Thyroid gland (tissue), 4 donors: ENCODE data around the gene ELAVL2. TPM values are rescaled to one million over a fixed set of nuclear protein-coding genes. Genes with fewer than 3 reads are reported as not detected.
A peak's percentile ranks its signal among the peaks of the same experiment; 100 is the strongest.

Source experiments
- DNase-seq, 2 donors: peaks; one replicate each; pipeline ENCODE4 v3.0.0-alpha.2; 2019
- H3K27ac ChIP-seq, 3 donors: fragments of 200-600 bp; sonication (generic); 1 replicate in 2 of 3; 2 replicates in 1 of 3; pipeline ENCODE4 v1.5.1; 2016 to 2019; ENCODE audit warnings: mild to moderate bottlenecking in 1 of 3, moderate library complexity in 1 of 3
- H3K27me3 ChIP-seq: fragments of 200-600 bp; sonication (generic); one replicate; pipeline ENCODE4 v1.5.1; 2019
- H3K36me3 ChIP-seq, 2 donors: fragments of 200-600 bp; sonication (generic); one replicate each; pipeline ENCODE4 v1.5.1; 2016 to 2019
- H3K4me1 ChIP-seq, 2 donors: fragments of 200-600 bp; sonication (generic); one replicate each; pipeline ENCODE4 v1.5.1; 2017 to 2019
- H3K4me3 ChIP-seq, 3 donors: fragments of 200-600 bp; sonication (generic); replicated peaks in 1 of 3; 1 replicate in 2 of 3; 2 replicates in 1 of 3; pipeline ENCODE4 v1.5.1; 2016; ENCODE audit warnings: mild to moderate bottlenecking in 1 of 3
- H3K9me3 ChIP-seq: fragments of 200-600 bp; sonication (generic); one replicate; pipeline ENCODE4 v1.5.1; 2017
- CTCF ChIP-seq, 6 experiments: fragments of 200-600 bp in 3 of 6; fragments of 450-650 bp in 3 of 6; sonication (generic) in 3 of 6; IDR thresholded peaks; one replicate each; pipeline ENCODE4 v1.5.1; 2016 to 2019; ENCODE audit warnings: antibody characterized with exemption in 6 of 6, mild to moderate bottlenecking in 2 of 6, inconsistent platforms in 1 of 6, moderate library complexity in 1 of 6
- POLR2A ChIP-seq, 2 donors: fragments of 450-650 bp; IDR thresholded peaks; one replicate each; pipeline ENCODE4 v1.6.1; 2017; ENCODE audit warnings: antibody characterized with exemption in 2 of 2, mild to moderate bottlenecking in 2 of 2, moderate library complexity in 1 of 2
- WGBS, 2 donors: methylation state at CpG; one replicate each; pipeline ENCODE4 v1.1.5; 2017; 5-methylcytosine and 5-hydroxymethylcytosine counted together
- intact Hi-C: fragments of 100-400 bp; cut with DNase I; formaldehyde crosslinking; loops from one replicate; pipeline ENCODE4 v1.15.1; 2023
- total RNA-seq, 4 donors: library from RNA; depleted of rRNA; stranded (reverse); fragments of >200 nt; gene quantifications; one replicate each; pipeline ENCODE4 v1.2.3, GENCODE V29; 2016

Gene ELAVL2
- total RNA-seq, 4 donors from 2014 or later, result 0.24 to 0.33 (median 0.27) TPM; not detected in 1

- DNase-seq, result peak; percentile 20 to 25
- TF ChIP-seq POLR2A (IDR thresholded peaks at IDR 0.05) (no peak), CTCF (IDR thresholded peaks at IDR 0.05) (no peak)
- Histone ChIP-seq H3K27me3 (peaks cover 28% of the 10 kb centered on the region), H3K27ac (no peak overlapping the region), H3K36me3 (no peaks in the 10 kb centered on the region), H3K9me3 (no peaks in the 10 kb centered on the region), H3K4me1 (peaks cover 7 to 22% of the 10 kb centered on the region in 2 donors), H3K4me3 (peak overlapping the region in 2 of 3 donors; percentile 22 to 35)
- intact Hi-C loops, result no loop called here
- 1 to 2% methylated on average over 8 to 12 of the region's 97 CpGs for WGBS, 2 donors
Observed at GRCh38 chr9:23821375-23822181, 4.5 kb downstream of the ELAVL2 start.

GRCh38 chr9:23820451-23821374 is 5.3 kb downstream of the ELAVL2 start:
- H3K36me3 ChIP-seq, result no peaks in the 10 kb centered on the region
- TF ChIP-seq POLR2A (IDR thresholded peaks at IDR 0.05) (no peak), CTCF (IDR thresholded peaks at IDR 0.05) (no peak)
- H3K27me3 ChIP-seq, result peaks cover 28% of the 10 kb centered on the region
- 7 to 8% methylated on average over 37 to 42 of the region's 80 CpGs for WGBS, 2 donors
- peaks cover 7 to 22% of the 10 kb centered on the region in 2 donors for H3K4me1 ChIP-seq
- H3K9me3 ChIP-seq, result no peaks in the 10 kb centered on the region
- peak in 1 of 2 donors; percentile 2 for DNase-seq
- intact Hi-C loops, result no loop called here
- H3K27ac ChIP-seq, result no peak overlapping the region
- peak overlapping the region in 1 of 3 donors; percentile 35 for H3K4me3 ChIP-seq

- H3K4me3 ChIP-seq, result no peak overlapping the region
- H3K4me1 ChIP-seq, result peaks cover 7 to 18% of the 10 kb centered on the region in 2 donors
- H3K9me3 ChIP-seq, result no peaks in the 10 kb centered on the region
- no peak overlapping the region for H3K27ac ChIP-seq
- no peaks in the 10 kb centered on the region for H3K36me3 ChIP-seq
- peaks cover 28% of the 10 kb centered on the region for H3K27me3 ChIP-seq
- intact Hi-C loops, result no loop called here
- DNase-seq, result no peak
- TF ChIP-seq POLR2A (IDR thresholded peaks at IDR 0.05) (no peak), CTCF (IDR thresholded peaks at IDR 0.05) (no peak)
Observed at GRCh38 chr9:23819403-23819802, 6.6 kb downstream of the ELAVL2 start.

- no peak for DNase-seq
- intact Hi-C loops, result no loop called here
- no peak for TF ChIP-seq POLR2A (IDR thresholded peaks at IDR 0.05)
- TF ChIP-seq CTCF (IDR thresholded peaks at IDR 0.05), result no peak
Observed at GRCh38 chr9:23814243-23814642, 11.8 kb downstream of the ELAVL2 start.

More at GRCh38 chr9:23814243-23814642, 11.8 kb downstream of the ELAVL2 start:
- H3K27ac ChIP-seq, result no peak overlapping the region
- WGBS, 2 donors, result 72 to 74% methylated on average over 3 of the region's 3 CpGs
- H3K9me3 ChIP-seq, result no peaks in the 10 kb centered on the region
- H3K27me3 ChIP-seq, result no peaks in the 10 kb centered on the region
- no peaks in the 10 kb centered on the region for H3K36me3 ChIP-seq
- no peaks in the 10 kb centered on the region for H3K4me1 ChIP-seq
- no peak overlapping the region for H3K4me3 ChIP-seq
